Endothelial cell of umbilical vein (primary cell): ENCODE measurements around the gene SLC49A4. TPM values are rescaled to one million over a fixed set of nuclear protein-coding genes. Genes with fewer than 3 reads are reported as not detected.

Source experiments
- BruUV-seq: library from RNA; stranded (reverse); fragments of 400-500 nt; replicated peaks from 2 replicates; lab custom pipeline; 2021; lab: Mats Ljungman, UMichigan
- CTCF ChIA-PET: fragments of 300-600, 350-600 bp; sonication (Branson Sonifier 250); formaldehyde crosslinking; loops from one replicate; lab custom pipeline; 2021; ENCODE audit warnings: antibody characterized with exemption, inconsistent platforms; lab: Charles Lee
- POLR2A ChIA-PET: fragments of 300-600, 350-600 bp; sonication (Branson Sonifier 250); formaldehyde crosslinking; loops from one replicate; lab custom pipeline; 2021; ENCODE audit warnings: antibody characterized with exemption, inconsistent platforms; lab: Charles Lee
- DNase-seq: peaks from one replicate; pipeline ENCODE4 v3.0.0-alpha.2; 2011; ENCODE audit warnings: low read depth, low spot score
- FAIRE-seq: peaks from 2 replicates; lab custom pipeline; 2011; peaks lifted over from hg19 to GRCh38; lab: Jason Lieb, UNC
- H2AFZ ChIP-seq: 2 replicates; pipeline ENCODE4 v1.6.0; 2012; ENCODE audit warnings: low read depth, low read length, control low read depth, inconsistent platforms
- H3K27ac ChIP-seq: 2 replicates; pipeline ENCODE4 v1.5.1; 2011; ENCODE audit warnings: low read depth, mild to moderate bottlenecking, control low read depth, low read length, moderate library complexity; ENCODE audit not compliant: insufficient read depth
- H3K27me3 ChIP-seq, 2 experiments: 2 replicates each; pipeline versions ENCODE4 v1.6.0 to v1.6.1; 2011; ENCODE audit warnings: low read length in 2 of 2, mixed read lengths in 1 of 2; ENCODE audit not compliant: control insufficient read depth in 2 of 2, insufficient read depth in 2 of 2
- H3K36me3 ChIP-seq, 2 experiments: 2 replicates in 1 of 2; 3 replicates in 1 of 2; pipeline ENCODE4 v1.5.1; 2011; ENCODE audit warnings: low read length in 2 of 2, mild to moderate bottlenecking in 1 of 2, moderate library complexity in 1 of 2; ENCODE audit not compliant: control insufficient read depth in 2 of 2, insufficient read depth in 2 of 2; ENCODE audit errors: extremely low read depth in 1 of 2
- H3K4me1 ChIP-seq: 3 replicates; pipeline ENCODE4 v1.5.1; 2011; ENCODE audit warnings: mild to moderate bottlenecking, low read length; ENCODE audit not compliant: control insufficient read depth, insufficient read depth; ENCODE audit errors: extremely low read depth
- H3K4me2 ChIP-seq: 2 replicates; pipeline ENCODE4 v1.6.1; 2011; ENCODE audit warnings: low read length, control low read depth, mixed read lengths; ENCODE audit not compliant: insufficient read depth
- H3K4me3 ChIP-seq, 3 experiments: fragments of 200-600 bp in 1 of 3; sonication (generic), shearing (Covaris generic) in 1 of 3; replicated peaks in 1 of 3; 2 replicates each; pipeline ENCODE4 v1.5.1; 2011 to 2016; ENCODE audit warnings: control low read depth in 3 of 3, low read length in 3 of 3, mild to moderate bottlenecking in 2 of 3, inconsistent platforms in 1 of 3, low read depth in 1 of 3, moderate library complexity in 1 of 3; ENCODE audit not compliant: insufficient read depth in 1 of 3
- H3K79me2 ChIP-seq: 2 replicates; pipeline ENCODE4 v1.6.0; 2012; ENCODE audit warnings: low read length, inconsistent platforms; ENCODE audit not compliant: control insufficient read depth, insufficient read depth
- H3K9ac ChIP-seq: replicated peaks from 2 replicates; pipeline ENCODE3; 2011; ENCODE audit warnings: low read length, control low read depth; ENCODE audit not compliant: insufficient read depth; ENCODE audit errors: extremely low read depth
- H3K9me1 ChIP-seq: replicated peaks from 3 replicates; pipeline ENCODE4 v1.6.0; 2011; ENCODE audit warnings: mild to moderate bottlenecking, low read length; ENCODE audit not compliant: control insufficient read depth, insufficient read depth; ENCODE audit errors: extremely low read depth
- H3K9me3 ChIP-seq: replicated peaks from 2 replicates; pipeline ENCODE4 v1.5.1; 2012; ENCODE audit warnings: low read length, inconsistent platforms; ENCODE audit not compliant: control insufficient read depth, insufficient read depth
- H4K20me1 ChIP-seq: replicated peaks from 2 replicates; pipeline ENCODE3; 2011; ENCODE audit warnings: mild to moderate bottlenecking, low read length; ENCODE audit not compliant: control insufficient read depth, insufficient read depth; ENCODE audit errors: extremely low read depth
- CTCF ChIP-seq, 2 donors: IDR thresholded peaks; 1 replicate in 1 of 2; 2 replicates in 1 of 2; pipeline ENCODE4 v1.5.1; 2011; ENCODE audit warnings: low read length in 2 of 2, mild to moderate bottlenecking in 2 of 2, moderate library complexity in 2 of 2, control low read depth in 1 of 2, inconsistent platforms in 1 of 2, low read depth in 1 of 2; ENCODE audit not compliant: insufficient read depth in 1 of 2; ENCODE audit errors: extremely low read depth in 1 of 2
- EZH2 ChIP-seq: IDR thresholded peaks from 2 replicates; pipeline ENCODE4 v1.6.1; 2012; ENCODE audit warnings: borderline replicate concordance, low read depth, mild to moderate bottlenecking, moderate library complexity, low read length, inconsistent platforms; ENCODE audit not compliant: severe bottlenecking
- FOS ChIP-seq: IDR thresholded peaks from 2 replicates; pipeline ENCODE4 v1.6.1; 2011; ENCODE audit warnings: mild to moderate bottlenecking, low read length, moderate library complexity, borderline replicate concordance; ENCODE audit not compliant: insufficient read depth
- GATA2 ChIP-seq: IDR thresholded peaks from 2 replicates; pipeline ENCODE4 v1.7.0; 2011; ENCODE audit warnings: low read depth, mild to moderate bottlenecking, moderate library complexity, mixed read lengths, low read length; ENCODE audit not compliant: insufficient read length, insufficient read depth
- JUN ChIP-seq: IDR thresholded peaks from 2 replicates; pipeline ENCODE4 v1.6.1; 2011; ENCODE audit warnings: borderline replicate concordance, low read depth; ENCODE audit not compliant: insufficient read length, insufficient read depth
- MAX ChIP-seq: IDR thresholded peaks from 2 replicates; pipeline ENCODE4 v1.6.1; 2011; ENCODE audit not compliant: insufficient read depth, insufficient read length
- MYC ChIP-seq: IDR thresholded peaks from one replicate; pipeline ENCODE4 v1.6.1; 2011; ENCODE audit warnings: mild to moderate bottlenecking, low read depth, low read length
- POLR2A ChIP-seq: IDR thresholded peaks from 2 replicates; pipeline ENCODE4 v1.6.1; 2012; ENCODE audit warnings: low read depth, mild to moderate bottlenecking, control low read depth, low read length
- POLR2AphosphoS5 ChIP-seq: IDR thresholded peaks from 2 replicates; pipeline ENCODE4 v1.6.1; 2012; ENCODE audit warnings: low read depth, mild to moderate bottlenecking, control low read depth, low read length, moderate library complexity; ENCODE audit not compliant: insufficient read depth
- dilution Hi-C: fragments of 300-500 bp; cut with MboI; formaldehyde crosslinking; loops from one replicate; pipeline ENCODE4 v1.15.0; 2019; ENCODE audit warnings: low sequenced_read_pairs; ENCODE audit not compliant: extremely low pct_ligation_motif_present
- intact Hi-C: fragments of 100-400 bp; cut with micrococcal nuclease; formaldehyde crosslinking; loops from one replicate; pipeline ENCODE4 v1.10.0; 2022
- polyA plus RNA-seq, 4 experiments: library from polyadenylated mRNA; depleted of rRNA in 3 of 4; stranded (reverse) in 3 of 4; unstranded in 1 of 4; fragments of >200 nt; gene quantifications; 2 replicates each; pipeline versions ENCODE4 v1.2.1 to v1.2.3, GENCODE V29; 2011 to 2012; ENCODE audit warnings: missing spikeins in 1 of 4
- total RNA-seq: library from RNA; stranded (reverse); gene quantifications from 2 replicates; pipeline ENCODE4 v1.2.3, GENCODE V29; 2021

SLC49A4 gene
- total and polyA plus RNA-seq, 2 donors (not counting 3 experiments of a cell fraction or from before 2014, with no cell fraction given) = 10.9 to 11.6 TPM

DNA sequence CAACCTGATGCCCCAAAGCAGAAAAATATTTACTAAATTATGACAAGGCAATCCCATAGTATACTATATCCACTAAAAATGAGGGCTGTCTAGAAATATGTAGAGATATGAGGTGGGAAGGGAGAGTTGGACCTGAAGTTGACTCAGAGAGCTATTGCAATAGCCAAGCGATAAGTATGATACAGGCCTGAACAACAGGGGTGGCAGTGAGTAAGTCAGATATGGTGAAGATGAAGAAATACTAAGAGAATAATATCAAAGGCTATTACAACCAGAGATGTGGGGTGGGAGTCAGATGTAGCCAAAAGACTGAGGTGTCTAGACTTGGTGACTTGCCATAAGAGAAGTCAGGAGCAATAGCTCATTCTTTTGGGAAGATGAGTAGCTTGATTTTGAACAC is 10.4 kb upstream of the SLC49A4 start:
- CTCF ChIA-PET = interaction anchor here (0.7 to 2.3 kb wide), 3 partner anchors 9 to 30 kb away, joined by 3 to 6 read pairs (median 3); partner anchors contain the start of gene HSPBAP1
- POLR2A ChIA-PET = no interaction called here
- no peaks in the 10 kb centered on the region for H3K27me3 ChIP-seq
- no peak overlapping the region for H3K9ac ChIP-seq
- H3K4me3 ChIP-seq = no peak overlapping the region
- H3K79me2 ChIP-seq = no peaks in the 10 kb centered on the region
- no peak overlapping the region for H2AFZ ChIP-seq
- peaks cover 0 to 2% of the 10 kb centered on the region in 2 experiments for H3K36me3 ChIP-seq
- no peaks in the 10 kb centered on the region for H4K20me1 ChIP-seq
- H3K9me1 ChIP-seq = no peaks in the 10 kb centered on the region
- H3K4me2 ChIP-seq = no peak overlapping the region
- intact Hi-C loops (no loop called here), dilution Hi-C loops (no loop called here)
- no peaks in the 10 kb centered on the region for H3K9me3 ChIP-seq
- no peaks in the 10 kb centered on the region for H3K4me1 ChIP-seq
- no peak overlapping the region for H3K27ac ChIP-seq
- TF ChIP-seq JUN (no peak), FOS (no peak), POLR2A (no peak), POLR2AphosphoS5 (no peak), GATA2 (no peak), CTCF (IDR thresholded peaks at IDR 0.05; ENCODE audit: extremely low read depth in 1 of 2, insufficient read depth in 1 of 2, low read depth in 1 of 2, low read length in 2 of 2) (no peak), MYC (no peak), EZH2 (no peak), MAX (no peak)
- BruUV-seq = no TSS peak
- no peak for FAIRE-seq
- DNase-seq = no peak
